ENCODE data around the gene SNX2.

DNA sequence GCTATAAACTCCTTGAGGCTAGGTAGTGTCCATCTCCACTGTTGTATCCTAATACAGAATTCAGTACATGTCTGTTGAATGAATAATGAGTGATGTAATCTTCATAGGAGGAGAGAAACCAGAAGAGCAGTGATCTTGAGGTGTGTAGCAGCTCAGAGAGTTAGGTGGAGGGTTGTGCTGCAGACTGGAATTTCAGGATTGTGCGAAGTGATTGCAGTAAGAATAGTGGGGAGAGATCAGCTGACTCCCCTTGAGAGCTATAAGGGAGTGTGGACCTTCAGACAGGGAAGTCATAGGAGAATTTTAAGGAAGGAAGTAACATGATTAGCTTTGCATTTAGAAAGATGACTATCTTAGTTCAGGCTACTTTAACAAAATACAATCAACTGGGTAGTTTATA lies 74.9 kb downstream of the SNX2 start:
- TF ChIP-seq, protein P1, sequence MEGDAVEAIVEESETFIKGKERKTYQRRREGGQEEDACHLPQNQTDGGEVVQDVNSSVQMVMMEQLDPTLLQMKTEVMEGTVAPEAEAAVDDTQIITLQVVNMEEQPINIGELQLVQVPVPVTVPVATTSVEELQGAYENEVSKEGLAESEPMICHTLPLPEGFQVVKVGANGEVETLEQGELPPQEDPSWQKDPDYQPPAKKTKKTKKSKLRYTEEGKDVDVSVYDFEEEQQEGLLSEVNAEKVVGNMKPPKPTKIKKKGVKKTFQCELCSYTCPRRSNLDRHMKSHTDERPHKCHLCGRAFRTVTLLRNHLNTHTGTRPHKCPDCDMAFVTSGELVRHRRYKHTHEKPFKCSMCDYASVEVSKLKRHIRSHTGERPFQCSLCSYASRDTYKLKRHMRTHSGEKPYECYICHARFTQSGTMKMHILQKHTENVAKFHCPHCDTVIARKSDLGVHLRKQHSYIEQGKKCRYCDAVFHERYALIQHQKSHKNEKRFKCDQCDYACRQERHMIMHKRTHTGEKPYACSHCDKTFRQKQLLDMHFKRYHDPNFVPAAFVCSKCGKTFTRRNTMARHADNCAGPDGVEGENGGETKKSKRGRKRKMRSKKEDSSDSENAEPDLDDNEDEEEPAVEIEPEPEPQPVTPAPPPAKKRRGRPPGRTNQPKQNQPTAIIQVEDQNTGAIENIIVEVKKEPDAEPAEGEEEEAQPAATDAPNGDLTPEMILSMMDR (IDR thresholded peaks at IDR 0.05) = no peak
- no peak for TF ChIP-seq POLR2A (IDR thresholded peaks at IDR 0.05)

Measured in sigmoid colon (tissue), 3 donors.